GM21723 (cell line): ENCODE data around the gene ADAMTS12.
"Not testable (repeated sequence)": the region's sequence is repeated elsewhere in the genome, so short reads cannot be mapped to it uniquely, and the experiment has no call there.

Source experiments
- ATAC-seq: cut with Tn5 transposase; IDR thresholded peaks from one replicate; pipeline ENCODE4 v1.9.1; 2021; ENCODE audit warnings: mild to moderate bottlenecking, moderate library complexity; ENCODE audit not compliant: unreplicated experiment

The ADAMTS12 gene

GRCh38 chr5:33903118-33903517, 11.3 kb upstream of the ADAMTS12 start:
- no peak for ATAC-seq

DNA sequence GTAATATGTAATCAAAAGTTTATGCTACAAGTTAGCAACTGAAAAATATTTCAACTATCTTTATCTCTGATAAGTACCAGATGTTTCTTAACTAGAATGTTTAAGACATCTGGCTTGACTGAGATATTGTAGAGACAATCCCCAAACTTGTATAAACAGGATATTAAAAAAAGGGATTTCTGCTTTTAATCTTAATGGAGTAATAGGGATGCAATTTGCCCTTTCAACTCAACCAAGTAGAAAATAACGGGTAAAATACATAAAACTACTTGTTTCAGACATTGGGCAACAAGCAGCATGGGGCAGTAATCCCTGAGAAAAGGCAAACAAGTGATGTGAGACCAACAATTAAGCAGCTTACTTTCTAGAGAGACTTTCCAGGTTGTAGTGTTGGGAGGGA, 9.4 kb upstream of the ADAMTS12 start:
- no peak for ATAC-seq

DNA sequence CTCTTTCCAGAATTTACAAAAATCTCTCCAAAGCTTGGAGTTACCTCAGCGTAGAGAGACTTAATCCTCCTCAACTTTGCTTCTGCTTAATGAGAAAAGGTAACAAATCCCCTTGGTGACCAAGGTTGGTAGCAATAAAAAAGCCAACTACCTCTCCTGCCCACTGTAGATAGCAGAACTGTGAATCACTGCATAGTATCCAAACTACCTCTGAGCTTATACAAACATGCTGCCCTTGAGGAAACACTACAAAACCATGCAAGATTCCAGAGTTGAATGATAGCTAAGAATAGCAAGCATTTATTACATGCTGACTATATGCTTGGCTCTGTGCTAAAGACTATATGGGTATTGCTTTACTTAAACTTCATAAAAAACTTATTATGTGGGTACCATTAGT, 2.8 kb upstream of the ADAMTS12 start:
- no peak for ATAC-seq

- ATAC-seq: no peak
Measured at GRCh38 chr5:33892620-33893137, 889 bp upstream of the ADAMTS12 start.

GRCh38 chr5:33891446-33891787, 373 bp downstream of the ADAMTS12 start:
- no peak for ATAC-seq

DNA sequence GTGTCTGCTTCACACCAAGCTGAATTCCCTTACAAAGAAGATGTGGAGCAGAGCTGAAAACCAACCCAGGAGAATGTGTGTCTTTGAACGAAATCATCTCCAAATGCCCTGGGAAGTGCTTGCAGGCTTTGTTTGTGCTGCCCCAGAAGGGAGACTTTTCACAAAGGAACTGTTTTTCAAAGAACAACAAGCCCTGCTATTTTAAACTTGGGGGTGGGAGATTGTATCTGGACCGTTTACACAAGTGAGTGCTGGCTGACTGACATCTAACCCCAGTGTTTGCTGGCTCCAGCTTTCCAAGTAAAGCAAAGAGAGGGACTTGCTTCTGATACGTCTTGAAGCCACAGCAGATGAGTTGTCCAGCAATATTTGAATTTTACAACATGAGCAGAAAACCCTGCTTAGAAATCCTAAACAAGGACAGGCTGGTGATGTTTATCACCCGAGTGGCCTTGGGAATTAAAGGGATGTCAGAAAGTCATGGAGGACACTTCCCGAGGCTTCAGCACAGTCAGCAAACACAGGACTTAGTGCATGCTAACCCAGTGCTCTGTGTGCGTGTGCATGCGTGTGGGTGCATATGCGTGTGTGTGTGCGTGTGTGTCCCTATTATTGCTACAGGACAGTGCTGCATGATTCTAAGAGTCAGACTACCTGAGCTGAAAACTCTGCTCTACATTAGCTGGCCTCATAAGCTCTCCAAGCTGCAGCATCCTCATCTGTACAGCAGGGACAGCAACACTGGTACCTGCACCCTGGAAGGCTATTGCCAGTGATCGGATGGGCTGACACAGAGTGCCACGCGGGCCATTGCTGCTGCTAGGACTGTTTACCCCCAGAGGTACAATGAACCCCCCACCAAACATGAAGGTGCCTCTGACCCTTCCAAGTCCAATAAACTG, 1.4 kb downstream of the ADAMTS12 start:
- ATAC-seq: no peak

- no peak for ATAC-seq
Measured at GRCh38 chr5:33888587-33888986, 3.2 kb downstream of the ADAMTS12 start.

DNA sequence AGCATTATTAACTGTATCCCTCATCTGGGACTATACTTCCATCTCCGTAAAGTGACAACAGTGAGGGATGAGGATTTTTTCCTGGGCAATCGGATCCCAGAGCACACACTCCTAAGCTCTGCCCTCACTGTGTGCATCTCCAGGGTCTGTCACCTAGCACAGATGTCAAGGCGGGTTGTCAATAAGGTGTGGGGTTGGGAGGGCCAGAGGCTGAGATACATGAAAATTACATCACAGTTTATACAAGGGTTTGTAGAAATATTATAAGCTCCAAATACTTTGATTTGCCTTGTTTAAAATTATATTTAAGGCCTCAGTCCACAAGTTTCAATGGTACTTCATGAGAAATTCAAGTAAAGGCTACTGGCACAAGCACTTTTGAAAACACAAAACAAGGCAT, 4.5 kb downstream of the ADAMTS12 start:
- ATAC-seq: no peak

DNA sequence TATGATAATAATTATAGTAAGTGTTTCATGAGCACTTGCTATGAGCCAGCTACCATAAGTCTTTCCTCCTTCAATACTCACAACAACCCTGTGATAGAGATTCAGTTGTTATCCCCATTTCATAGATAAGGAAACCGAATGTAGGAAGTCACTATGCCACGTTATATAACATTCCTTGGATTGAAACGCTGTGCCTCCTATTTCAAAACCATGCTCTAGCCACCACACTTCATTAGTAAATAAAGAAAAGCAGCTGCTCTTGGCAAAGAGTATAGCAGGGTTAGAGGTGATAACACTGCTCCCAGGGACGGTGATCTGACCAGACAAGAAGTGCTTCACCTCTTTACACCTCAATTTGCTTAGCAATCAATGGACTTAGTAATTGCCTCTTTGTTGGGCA, 5.5 kb downstream of the ADAMTS12 start:
- no peak for ATAC-seq

GRCh38 chr5:33885679-33886078, 6.1 kb downstream of the ADAMTS12 start:
- ATAC-seq: no peak

DNA sequence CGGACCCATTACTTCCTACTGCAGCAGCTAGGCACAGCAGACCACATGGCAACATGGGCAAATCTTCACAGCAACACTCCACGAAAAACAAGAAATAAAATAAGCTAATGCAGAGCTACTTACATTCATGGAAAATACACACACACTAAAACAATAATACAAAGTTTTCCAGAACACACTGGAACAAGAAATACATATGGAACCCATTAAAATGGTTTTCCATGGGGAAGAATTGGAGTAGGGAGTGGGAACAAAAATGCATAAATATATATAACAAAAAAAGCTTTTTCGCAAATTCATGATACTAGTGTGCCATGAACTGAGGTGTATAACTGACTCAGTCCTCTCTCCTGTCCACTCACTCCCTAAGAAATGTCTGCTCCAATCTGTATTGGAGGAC, 8.3 kb downstream of the ADAMTS12 start:
- ATAC-seq: no peak

GRCh38 chr5:33880319-33880718, 11.5 kb downstream of the ADAMTS12 start:
- ATAC-seq: no peak

- ATAC-seq: no peak
Measured at GRCh38 chr5:33877449-33877848, 14.3 kb downstream of the ADAMTS12 start.

DNA sequence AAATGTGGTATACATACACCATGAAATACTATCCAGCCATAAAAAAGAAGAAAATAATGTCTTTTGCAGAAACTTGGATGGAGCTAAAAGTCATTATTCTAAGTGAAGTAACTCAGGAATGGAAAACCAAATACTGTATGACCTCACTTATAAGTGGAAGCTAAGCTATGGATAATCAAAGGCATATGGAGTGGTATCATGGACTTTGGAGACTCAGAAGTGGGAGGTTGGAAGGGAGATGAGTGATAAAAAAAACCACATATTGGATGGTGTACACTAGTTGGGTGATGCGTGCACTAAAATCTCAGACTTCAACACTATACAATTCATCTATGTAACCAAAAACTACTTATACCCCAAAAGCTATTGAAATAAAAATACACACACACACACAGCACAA, 24.5 kb downstream of the ADAMTS12 start:
- ATAC-seq: no peak

GRCh38 chr5:33859177-33859576, 32.6 kb downstream of the ADAMTS12 start:
- ATAC-seq: not testable (repeated sequence)

- no peak for ATAC-seq
Measured at GRCh38 chr5:33857037-33857436, 34.8 kb downstream of the ADAMTS12 start.

GRCh38 chr5:33855396-33855795, 36.4 kb downstream of the ADAMTS12 start:
- ATAC-seq: no peak

GRCh38 chr5:33854733-33855151, 37.0 kb downstream of the ADAMTS12 start:
- ATAC-seq: no peak

GRCh38 chr5:33852837-33853236, 39.0 kb downstream of the ADAMTS12 start:
- no peak for ATAC-seq

DNA sequence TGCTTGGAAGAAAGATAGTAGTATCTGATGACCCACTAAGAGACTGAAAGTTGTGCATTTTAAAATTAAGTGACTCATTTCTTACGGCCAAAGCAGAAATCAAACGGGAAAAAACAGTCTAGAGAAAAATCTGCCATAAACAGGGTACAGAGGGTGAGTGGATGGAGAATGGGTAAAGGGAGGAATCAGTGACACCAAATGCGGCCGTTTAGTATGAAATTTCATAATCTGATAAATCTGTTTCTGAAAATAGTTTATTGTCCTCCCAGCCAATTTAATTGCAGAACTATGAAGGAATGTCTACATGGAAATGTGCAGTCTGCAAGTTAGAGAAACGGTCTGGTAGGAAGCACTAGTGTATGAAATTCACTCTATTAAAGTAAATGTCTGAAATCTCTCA, 39.5 kb downstream of the ADAMTS12 start:
- no peak for ATAC-seq

- ATAC-seq: peak; percentile 96
Measured at GRCh38 chr5:33850100-33850594, 41.6 kb downstream of the ADAMTS12 start.

DNA sequence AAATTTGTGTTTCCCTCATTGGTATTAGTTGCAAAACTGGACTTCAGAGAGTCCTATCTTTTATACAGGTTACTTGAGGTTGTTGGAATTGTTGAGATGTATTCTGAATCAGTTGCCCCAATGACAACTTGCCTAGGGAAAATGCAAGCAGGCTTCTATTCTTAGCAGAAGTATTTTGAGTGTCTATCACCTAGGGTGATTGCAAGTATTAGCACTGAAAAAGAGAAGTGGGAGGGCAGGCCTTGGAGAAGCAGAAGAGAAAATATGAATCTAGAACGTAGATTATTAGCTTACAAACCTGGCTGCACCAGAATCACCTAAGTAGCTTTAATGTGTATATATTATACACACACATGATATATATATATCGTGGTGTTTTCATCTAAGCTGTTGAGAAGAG, 43.2 kb downstream of the ADAMTS12 start:
- ATAC-seq: peak; percentile 40
